ENCODE measurements around the gene CALML4.
"Not testable (repeated sequence)": the region's sequence is repeated elsewhere in the genome, so short reads cannot be mapped to it uniquely, and the experiment has no call there.

CALML4 gene

GRCh38 chr15:68205954-68206539 is 915 bp upstream of the CALML4 start:
- no peak overlapping the region for H3K4me3 ChIP-seq (ENCODE audit: low read depth, low read length)
- TF ChIP-seq, protein P1, sequence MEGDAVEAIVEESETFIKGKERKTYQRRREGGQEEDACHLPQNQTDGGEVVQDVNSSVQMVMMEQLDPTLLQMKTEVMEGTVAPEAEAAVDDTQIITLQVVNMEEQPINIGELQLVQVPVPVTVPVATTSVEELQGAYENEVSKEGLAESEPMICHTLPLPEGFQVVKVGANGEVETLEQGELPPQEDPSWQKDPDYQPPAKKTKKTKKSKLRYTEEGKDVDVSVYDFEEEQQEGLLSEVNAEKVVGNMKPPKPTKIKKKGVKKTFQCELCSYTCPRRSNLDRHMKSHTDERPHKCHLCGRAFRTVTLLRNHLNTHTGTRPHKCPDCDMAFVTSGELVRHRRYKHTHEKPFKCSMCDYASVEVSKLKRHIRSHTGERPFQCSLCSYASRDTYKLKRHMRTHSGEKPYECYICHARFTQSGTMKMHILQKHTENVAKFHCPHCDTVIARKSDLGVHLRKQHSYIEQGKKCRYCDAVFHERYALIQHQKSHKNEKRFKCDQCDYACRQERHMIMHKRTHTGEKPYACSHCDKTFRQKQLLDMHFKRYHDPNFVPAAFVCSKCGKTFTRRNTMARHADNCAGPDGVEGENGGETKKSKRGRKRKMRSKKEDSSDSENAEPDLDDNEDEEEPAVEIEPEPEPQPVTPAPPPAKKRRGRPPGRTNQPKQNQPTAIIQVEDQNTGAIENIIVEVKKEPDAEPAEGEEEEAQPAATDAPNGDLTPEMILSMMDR (IDR thresholded peaks at IDR 0.05; ENCODE audit: borderline replicate concordance, insufficient read depth, low read depth, low read length) = no peak

GRCh38 chr15:68205558-68205944 is 419 bp upstream of the CALML4 start:
- no peak overlapping the region for H3K4me3 ChIP-seq (ENCODE audit: low read depth, low read length)
- TF ChIP-seq, protein P1 (IDR thresholded peaks at IDR 0.05; ENCODE audit: borderline replicate concordance, insufficient read depth, low read depth, low read length) = no peak

- TF ChIP-seq, protein P1 (IDR thresholded peaks at IDR 0.05; ENCODE audit: borderline replicate concordance, insufficient read depth, low read depth, low read length) = no peak
- H3K4me3 ChIP-seq (ENCODE audit: low read depth, low read length) = no peak overlapping the region
Measured at GRCh38 chr15:68204361-68204760, 771 bp downstream of the CALML4 start.

- H3K4me3 ChIP-seq (ENCODE audit: low read depth, low read length) = no peak overlapping the region
- TF ChIP-seq, protein P1 (IDR thresholded peaks at IDR 0.05; ENCODE audit: borderline replicate concordance, insufficient read depth, low read depth, low read length) = no peak
Measured at GRCh38 chr15:68203956-68204355, 1.2 kb downstream of the CALML4 start.

GRCh38 chr15:68203486-68203885 is 1.6 kb downstream of the CALML4 start:
- TF ChIP-seq, protein P1 (IDR thresholded peaks at IDR 0.05; ENCODE audit: borderline replicate concordance, insufficient read depth, low read depth, low read length) = no peak
- no peak overlapping the region for H3K4me3 ChIP-seq (ENCODE audit: low read depth, low read length)

- H3K4me3 ChIP-seq (ENCODE audit: low read depth, low read length) = not testable (repeated sequence)
Measured at GRCh38 chr15:68202994-68203393, 2.1 kb downstream of the CALML4 start.

GRCh38 chr15:68201879-68202261 is 3.3 kb downstream of the CALML4 start:
- TF ChIP-seq, protein P1 (IDR thresholded peaks at IDR 0.05; ENCODE audit: borderline replicate concordance, insufficient read depth, low read depth, low read length) = no peak
- H3K4me3 ChIP-seq (ENCODE audit: low read depth, low read length) = no peak overlapping the region
